Osteoblast (primary cell): Measurements from ENCODE around the gene NOS1AP. TPM values are rescaled to one million over a fixed set of nuclear protein-coding genes. Genes with fewer than 3 reads are reported as not detected.

ENCODE experiments used
- DNase-seq: peaks from one replicate; pipeline ENCODE4 v3.0.0; 2011; ENCODE audit warnings: low spot score, mixed read lengths; ENCODE audit not compliant: insufficient read length; ENCODE audit errors: missing footprints
- H2AFZ ChIP-seq: 2 replicates; pipeline ENCODE4 v1.6.0; 2011; ENCODE audit warnings: mild to moderate bottlenecking, low read length
- H3K27ac ChIP-seq: 2 replicates; pipeline ENCODE4 v1.5.1; 2011; ENCODE audit warnings: mild to moderate bottlenecking, low read depth, low read length, moderate library complexity
- H3K27me3 ChIP-seq: 2 replicates; pipeline ENCODE4 v1.6.0; 2012; ENCODE audit warnings: mild to moderate bottlenecking, control low read depth, inconsistent platforms, low read length, moderate library complexity; ENCODE audit not compliant: insufficient read depth
- H3K36me3 ChIP-seq: 2 replicates; pipeline ENCODE4 v1.5.1; 2011; ENCODE audit warnings: mild to moderate bottlenecking, low read length, control low read depth, moderate library complexity; ENCODE audit not compliant: insufficient read depth
- H3K4me1 ChIP-seq: 2 replicates; pipeline ENCODE4 v1.5.1; 2011; ENCODE audit warnings: mild to moderate bottlenecking, low read length, control low read depth, moderate library complexity; ENCODE audit not compliant: insufficient read depth
- H3K4me2 ChIP-seq: 2 replicates; pipeline ENCODE4 v1.6.0; 2011; ENCODE audit warnings: mild to moderate bottlenecking, low read length; ENCODE audit not compliant: insufficient read depth
- H3K4me3 ChIP-seq: fragments of 200-600 bp; sonication (generic); 3 replicates; pipeline ENCODE4 v1.5.1; 2012; ENCODE audit warnings: mild to moderate bottlenecking, low read length, inconsistent platforms; ENCODE audit not compliant: insufficient read depth
- H3K79me2 ChIP-seq: 2 replicates; pipeline ENCODE4 v1.6.0; 2012; ENCODE audit warnings: mild to moderate bottlenecking, low read length, control low read depth, inconsistent platforms; ENCODE audit not compliant: insufficient read depth
- H3K9me3 ChIP-seq: 2 replicates; pipeline ENCODE4 v1.5.1; 2011; ENCODE audit warnings: low read depth, low read length, control low read depth
- H4K20me1 ChIP-seq: 2 replicates; pipeline ENCODE4 v1.6.0; 2012; ENCODE audit warnings: mild to moderate bottlenecking, low read length, control low read depth; ENCODE audit not compliant: insufficient read depth
- CTCF ChIP-seq: IDR thresholded peaks from 2 replicates; pipeline ENCODE4 v1.5.1; 2011; ENCODE audit warnings: mild to moderate bottlenecking, low read depth, low read length, moderate library complexity; ENCODE audit errors: extremely low read depth
- total RNA-seq: library from RNA; depleted of rRNA; stranded (reverse); fragments of >200 nt; gene quantifications from 2 replicates; pipeline ENCODE4 v1.2.3, GENCODE V29; 2012

NOS1AP gene
- under 0.01 TPM in 1 of 2 replicates, not detected in the other for total RNA-seq

- Histone ChIP-seq H3K36me3 (no peaks in the 10 kb centered on the region), H3K27me3 (peaks cover 69% of the 10 kb centered on the region), H3K4me1 (peaks cover 3% of the 10 kb centered on the region), H3K4me2 (peak within 1 kb of the TSS; percentile 81), H3K27ac (no peak within 1 kb of the TSS), H3K9me3 (no peaks in the 10 kb centered on the region), H3K79me2 (no peaks in the 10 kb centered on the region), H4K20me1 (no peaks in the 10 kb centered on the region), H2AFZ (peak within 1 kb of the TSS; percentile 68), H3K4me3 (peak within 1 kb of the TSS; percentile 71)
- no peak for TF ChIP-seq CTCF
- peak; percentile 97 for DNase-seq
Measured at GRCh38 chr1:162069334-162070093, at the start of gene NOS1AP. Gene NOS1AP, plus strand, starts transcription at chr1:162069691. Its CDS starts 487 bp downstream, at chr1:162070178.

GRCh38 chr1:162020150-162020549, 49.3 kb upstream of the NOS1AP start:
- H3K27ac ChIP-seq, result no peak overlapping the region
- H3K79me2 ChIP-seq, result no peaks in the 10 kb centered on the region
- H3K4me2 ChIP-seq, result peak overlapping the region; percentile 25
- no peaks in the 10 kb centered on the region for H4K20me1 ChIP-seq
- peak; percentile 69 for DNase-seq
- no peaks in the 10 kb centered on the region for H3K27me3 ChIP-seq
- H3K4me1 ChIP-seq, result peaks cover 47% of the 10 kb centered on the region
- no peak overlapping the region for H3K4me3 ChIP-seq
- TF ChIP-seq CTCF, result no peak
- no peaks in the 10 kb centered on the region for H3K9me3 ChIP-seq
- no peak overlapping the region for H2AFZ ChIP-seq
- no peaks in the 10 kb centered on the region for H3K36me3 ChIP-seq

GRCh38 chr1:162021124-162021523, 48.4 kb upstream of the NOS1AP start:
- no peaks in the 10 kb centered on the region for H4K20me1 ChIP-seq
- H3K27me3 ChIP-seq, result no peaks in the 10 kb centered on the region
- peak; percentile 3 for DNase-seq
- H3K27ac ChIP-seq, result peak overlapping the region; percentile 72
- no peak for TF ChIP-seq CTCF
- peaks cover 47% of the 10 kb centered on the region for H3K4me1 ChIP-seq
- H3K9me3 ChIP-seq, result no peaks in the 10 kb centered on the region
- H3K79me2 ChIP-seq, result no peaks in the 10 kb centered on the region
- H3K4me2 ChIP-seq, result peak overlapping the region; percentile 95
- H3K4me3 ChIP-seq, result peak overlapping the region; percentile 20
- no peaks in the 10 kb centered on the region for H3K36me3 ChIP-seq
- H2AFZ ChIP-seq, result no peak overlapping the region

GRCh38 chr1:162022626-162023025, 46.9 kb upstream of the NOS1AP start:
- peak overlapping the region; percentile 95 for H3K4me2 ChIP-seq
- peak; percentile 31 for DNase-seq
- H4K20me1 ChIP-seq, result no peaks in the 10 kb centered on the region
- H3K9me3 ChIP-seq, result peaks cover 2% of the 10 kb centered on the region
- peak overlapping the region; percentile 93 for H2AFZ ChIP-seq
- no peaks in the 10 kb centered on the region for H3K79me2 ChIP-seq
- no peaks in the 10 kb centered on the region for H3K36me3 ChIP-seq
- H3K4me3 ChIP-seq, result peak overlapping the region; percentile 81
- H3K27me3 ChIP-seq, result no peaks in the 10 kb centered on the region
- H3K4me1 ChIP-seq, result peaks cover 47% of the 10 kb centered on the region
- peak overlapping the region; percentile 72 for H3K27ac ChIP-seq
- no peak for TF ChIP-seq CTCF
